GM12878 (cell line): ENCODE data around the gene CRYBA2. TPM values are rescaled to one million over a fixed set of nuclear protein-coding genes. Genes with fewer than 3 reads are reported as not detected.

Experiments used
- ATAC-seq: fragments of 200-7000 bp; cut with Tn5 transposase; 3 replicates; pipeline ENCODE4 v1.9.1; 2020; ENCODE audit warnings: mild to moderate bottlenecking, moderate library complexity
- BruUV-seq: library from RNA; stranded (reverse); fragments of 400-500 nt; replicated peaks from 2 replicates; lab custom pipeline; 2021; lab: Mats Ljungman, UMichigan
- CTCF ChIA-PET: fragments of 300-600 bp; sonication (Branson Sonifier 250); formaldehyde crosslinking; extraction: SDS; loops from one replicate; lab custom pipeline; 2021; ENCODE audit warnings: inconsistent platforms; lab: Yijun Ruan, JAX
- POLR2A ChIA-PET: fragments of 350-600 bp; formaldehyde crosslinking; extraction: SDS; loops from one replicate; lab custom pipeline; 2021; ENCODE audit warnings: inconsistent platforms; lab: Charles Lee
- RAD21 ChIA-PET: fragments of 300-600 bp; sonication (Branson Sonifier 250); formaldehyde crosslinking; loops from one replicate; lab custom pipeline; 2023; ENCODE audit warnings: antibody characterized with exemption; ENCODE audit not compliant: unreplicated experiment; lab: Charles Lee
- SMC1A ChIA-PET: fragments of 300-600 bp; sonication (Branson Sonifier 250); formaldehyde crosslinking; loops from one replicate; lab custom pipeline; 2023; ENCODE audit not compliant: unreplicated experiment, uncharacterized antibody; lab: Charles Lee
- DNase-seq: peaks from one replicate; pipeline ENCODE4 v3.0.0-alpha.2; 2011; ENCODE audit warnings: low read depth, low spot score
- FAIRE-seq: peaks from 3 replicates; lab custom pipeline; 2011; peaks lifted over from hg19 to GRCh38; lab: Jason Lieb, UNC
- H2AFZ ChIP-seq: 2 replicates; pipeline ENCODE4 v1.6.0; 2011; ENCODE audit warnings: low read depth, low read length, control low read depth; ENCODE audit not compliant: control insufficient read depth
- H3K27ac ChIP-seq: 2 replicates; pipeline ENCODE4 v1.5.1; 2011; ENCODE audit warnings: control low read depth; ENCODE audit not compliant: control insufficient read depth, insufficient read depth
- H3K27me3 ChIP-seq, 2 experiments: replicated peaks in 1 of 2; 2 replicates each; pipeline versions ENCODE4 v1.6.0 to v1.6.1; 2011; ENCODE audit warnings: low read length in 1 of 2; ENCODE audit not compliant: control insufficient read depth in 2 of 2, insufficient read depth in 2 of 2
- H3K36me3 ChIP-seq, 2 experiments: 2 replicates each; pipeline ENCODE4 v1.5.1; 2011; ENCODE audit warnings: low read length in 1 of 2; ENCODE audit not compliant: control insufficient read depth in 2 of 2, insufficient read depth in 2 of 2
- H3K4me1 ChIP-seq: 2 replicates; pipeline ENCODE4 v1.6.1; 2011; ENCODE audit warnings: mild to moderate bottlenecking, low read length, moderate library complexity, mixed read lengths; ENCODE audit not compliant: control insufficient read depth, insufficient read depth
- H3K4me2 ChIP-seq: 2 replicates; pipeline ENCODE4 v1.6.0; 2011; ENCODE audit warnings: control low read depth; ENCODE audit not compliant: control insufficient read depth, insufficient read depth
- H3K4me3 ChIP-seq: fragments of 200-600 bp; sonication (generic); 2 replicates; pipeline ENCODE4 v1.5.1; 2016
- H3K79me2 ChIP-seq: 2 replicates; pipeline ENCODE4 v1.6.0; 2011; ENCODE audit warnings: low read length; ENCODE audit not compliant: control insufficient read depth, insufficient read depth
- H3K9ac ChIP-seq: 2 replicates; pipeline ENCODE4 v1.8.0; 2011; ENCODE audit warnings: low read length, control low read depth, mixed read lengths; ENCODE audit not compliant: control insufficient read depth, insufficient read depth
- H3K9me3 ChIP-seq: replicated peaks from 3 replicates; pipeline ENCODE4 v1.5.1; 2011; ENCODE audit warnings: mild to moderate bottlenecking, low read length; ENCODE audit not compliant: control insufficient read depth, insufficient read depth
- H4K20me1 ChIP-seq: 2 replicates; pipeline ENCODE4 v1.6.0; 2011; ENCODE audit not compliant: control insufficient read depth, insufficient read depth
- ATF3 ChIP-seq: IDR thresholded peaks from 2 replicates; pipeline ENCODE4 v1.6.1; 2011; ENCODE audit warnings: low read depth, mild to moderate bottlenecking, low read length, moderate library complexity, borderline replicate concordance; ENCODE audit errors: extremely low read depth
- CHD2 ChIP-seq: IDR thresholded peaks from 2 replicates; pipeline ENCODE4 v1.6.1; 2011; ENCODE audit warnings: low read depth, low read length, improper control_type of control experiment, borderline replicate concordance
- KLF5 ChIP-seq: fragments of 450-650 bp; IDR thresholded peaks from 2 replicates; pipeline ENCODE4 v1.6.1; 2014; ENCODE audit warnings: mild to moderate bottlenecking; ENCODE audit not compliant: partially characterized antibody
- MAX ChIP-seq: IDR thresholded peaks from 2 replicates; pipeline ENCODE4 v1.6.1; 2012; ENCODE audit warnings: low read depth, low read length, improper control_type of control experiment
- MTA3 ChIP-seq: IDR thresholded peaks from 2 replicates; pipeline ENCODE4 v1.6.1; 2012; ENCODE audit warnings: low read length, inconsistent platforms, borderline replicate concordance
- NFIC ChIP-seq: IDR thresholded peaks from 2 replicates; pipeline ENCODE4 v1.6.1; 2012; ENCODE audit warnings: low read depth, mild to moderate bottlenecking, inconsistent platforms, low read length, moderate library complexity
- TCF3 ChIP-seq: IDR thresholded peaks from 2 replicates; pipeline ENCODE4 v1.6.1; 2012; ENCODE audit warnings: low read depth, mild to moderate bottlenecking, low read length, borderline replicate concordance; ENCODE audit not compliant: insufficient read depth
- YBX1 ChIP-seq: fragments of 450-650 bp; IDR thresholded peaks from 2 replicates; pipeline ENCODE4 v1.6.1; 2016; ENCODE audit warnings: antibody characterized with exemption
- ZNF384 ChIP-seq: IDR thresholded peaks from 2 replicates; pipeline ENCODE4 v1.6.1; 2012; ENCODE audit warnings: low read depth, mild to moderate bottlenecking, low read length, improper control_type of control experiment, borderline replicate concordance
- ZSCAN29 ChIP-seq: fragments of 450-650 bp; IDR thresholded peaks from 2 replicates; pipeline ENCODE4 v1.6.1; 2017; ENCODE audit warnings: mild to moderate bottlenecking, moderate library complexity
- WGBS: methylation state at CpG from one replicate; pipeline ENCODE4 v1.1.6; 2016; ENCODE audit warnings: low lambda C conversion rate; ENCODE audit not compliant: insufficient replicate concordance, insufficient coverage; ENCODE audit errors: missing lambda C conversion rate; 5-methylcytosine and 5-hydroxymethylcytosine counted together
- in situ Hi-C: fragments of 300-500 bp; cut with MboI; formaldehyde crosslinking; loops from 9 replicates; pipeline ENCODE4 v1.14.3; 2018; ENCODE audit warnings: mixed read lengths
- intact Hi-C: fragments of 100-400 bp; cut with micrococcal nuclease; formaldehyde crosslinking; loops from one replicate; pipeline ENCODE4 v1.14.2; 2022; ENCODE audit not compliant: unreplicated experiment
- polyA plus RNA-seq, 11 experiments: library from polyadenylated mRNA; depleted of rRNA in 4 of 11; unstranded in 6 of 11; stranded (reverse) in 5 of 11; fragments of >200 nt; fragmentation: Nextera tagmentation in 4 of 11; fragmentation: Illumina TruSeq in 1 of 11; extraction: Ambion mirVana in 4 of 11; extraction: Trizol in 1 of 11; gene quantifications; 1 replicate in 1 of 11; 2 replicates in 10 of 11; pipeline versions ENCODE4 v1.2.1 to v1.2.3, GENCODE V29; 2011 to 2016; ENCODE audit warnings: inconsistent platforms in 2 of 11, missing spikeins in 2 of 11, low read depth in 1 of 11
- total RNA-seq, 4 experiments: library from RNA; depleted of rRNA in 3 of 4; stranded (reverse); fragments of >200 nt in 3 of 4; fragmentation: Illumina TruSeq in 1 of 4; extraction: Trizol in 1 of 4; gene quantifications; 2 replicates each; pipeline versions ENCODE4 v1.2.1 to v1.2.3, GENCODE V29; 2013 to 2021
- TF ChIP-seq, protein P1 (sequence below): fragments of 450-650 bp; IDR thresholded peaks from 2 replicates; pipeline ENCODE4 v1.6.1; 2018; ENCODE audit warnings: borderline replicate concordance, mild to moderate bottlenecking; ENCODE audit not compliant: partially characterized antibody

Gene CRYBA2
- total and polyA plus RNA-seq, 10 of the 15 experiments (the other 5 are each of a cell fraction or from before 2014, with no cell fraction given): not detected

DNA sequence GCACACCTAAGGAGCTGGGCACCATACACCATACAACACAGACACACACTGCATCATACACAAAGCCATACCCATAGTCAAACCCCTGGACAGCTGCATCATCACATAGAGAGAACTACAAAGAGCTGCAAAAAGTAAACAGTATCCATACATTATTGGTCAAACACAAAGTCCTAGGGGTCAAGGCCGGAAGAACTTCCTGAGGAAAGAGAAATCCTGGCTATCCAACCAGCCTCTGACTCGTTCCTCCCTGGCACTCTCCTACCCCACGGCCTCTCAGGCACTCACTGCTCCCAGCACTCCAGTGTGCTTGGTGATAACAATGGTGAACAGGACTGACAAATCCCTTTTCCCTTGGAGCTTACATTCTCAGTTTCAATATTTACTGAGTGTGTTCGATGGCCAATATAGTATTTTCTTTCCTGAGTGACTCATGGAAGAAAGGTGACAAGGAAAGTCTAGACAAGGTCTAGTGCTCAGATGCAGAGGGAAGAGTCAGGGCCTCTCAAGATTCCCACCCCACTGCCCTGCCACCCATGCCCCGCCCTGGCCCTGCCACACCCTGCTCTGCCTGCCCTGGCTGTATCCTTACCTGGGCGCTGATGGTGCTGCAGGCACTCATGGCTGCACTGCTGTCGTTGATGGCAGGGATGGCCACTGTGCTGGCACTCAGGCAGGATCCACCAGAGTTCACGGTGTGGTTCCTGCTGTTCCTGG, 44.7 kb upstream of the CRYBA2 start:
- Histone ChIP-seq H4K20me1 (no peaks in the 10 kb centered on the region), H3K9me3 (no peaks in the 10 kb centered on the region), H3K36me3 (no peaks in the 10 kb centered on the region), H2AFZ (no peak overlapping the region), H3K79me2 (no peaks in the 10 kb centered on the region), H3K4me1 (no peaks in the 10 kb centered on the region), H3K27ac (no peak overlapping the region), H3K27me3 (peaks cover 0 to 13% of the 10 kb centered on the region in 2 experiments; a peak in 3 of 4 replicates), H3K9ac (no peak overlapping the region), H3K4me2 (no peak overlapping the region), H3K4me3 (no peak overlapping the region)
- no TSS peak for BruUV-seq
- WGBS: under 1% methylated on average over 8 of the region's 8 CpGs
- CTCF ChIA-PET: interaction anchor here (0.6 to 1.5 kb wide), 4 partner anchors 8 to 330 kb away, joined by 3 to 4 read pairs (median 4); no protein-coding TSS in a partner anchor
- ATAC-seq: no peak
- intact Hi-C loops: no loop called here
- SMC1A ChIA-PET: no interaction called here
- no peak for TF ChIP-seq CHD2
- no peak for TF ChIP-seq ATF3
- in situ Hi-C loops: no loop called here
- RAD21 ChIA-PET: no interaction called here
- POLR2A ChIA-PET: no interaction called here
- no peak for DNase-seq
- FAIRE-seq: no peak

GRCh38 chr2:219035942-219036341, 42.7 kb upstream of the CRYBA2 start:
- SMC1A ChIA-PET: no interaction called here
- H3K4me1 ChIP-seq: no peaks in the 10 kb centered on the region
- CTCF ChIA-PET: interaction anchor here (1.1 to 1.2 kb wide), 2 partner anchors 23 to 38 kb away, joined by 3 to 4 read pairs; no protein-coding TSS in a partner anchor
- H3K27me3 ChIP-seq: peaks cover 0 to under 1% of the 10 kb centered on the region in 2 experiments; a peak in 2 of 4 replicates
- BruUV-seq: no TSS peak
- H3K79me2 ChIP-seq: no peaks in the 10 kb centered on the region
- DNase-seq (no peak), FAIRE-seq (no peak), ATAC-seq (no peak)
- POLR2A ChIA-PET: no interaction called here
- WGBS: 80% methylated on average over 2 of the region's 2 CpGs
- RAD21 ChIA-PET: no interaction called here
- no peak overlapping the region for H3K27ac ChIP-seq
- no peak overlapping the region for H2AFZ ChIP-seq
- no peak overlapping the region for H3K4me2 ChIP-seq
- no peaks in the 10 kb centered on the region for H4K20me1 ChIP-seq
- H3K9ac ChIP-seq: no peak overlapping the region
- no peaks in the 10 kb centered on the region for H3K9me3 ChIP-seq
- intact Hi-C loops (no loop called here), in situ Hi-C loops (no loop called here)
- TF ChIP-seq, protein P1, sequence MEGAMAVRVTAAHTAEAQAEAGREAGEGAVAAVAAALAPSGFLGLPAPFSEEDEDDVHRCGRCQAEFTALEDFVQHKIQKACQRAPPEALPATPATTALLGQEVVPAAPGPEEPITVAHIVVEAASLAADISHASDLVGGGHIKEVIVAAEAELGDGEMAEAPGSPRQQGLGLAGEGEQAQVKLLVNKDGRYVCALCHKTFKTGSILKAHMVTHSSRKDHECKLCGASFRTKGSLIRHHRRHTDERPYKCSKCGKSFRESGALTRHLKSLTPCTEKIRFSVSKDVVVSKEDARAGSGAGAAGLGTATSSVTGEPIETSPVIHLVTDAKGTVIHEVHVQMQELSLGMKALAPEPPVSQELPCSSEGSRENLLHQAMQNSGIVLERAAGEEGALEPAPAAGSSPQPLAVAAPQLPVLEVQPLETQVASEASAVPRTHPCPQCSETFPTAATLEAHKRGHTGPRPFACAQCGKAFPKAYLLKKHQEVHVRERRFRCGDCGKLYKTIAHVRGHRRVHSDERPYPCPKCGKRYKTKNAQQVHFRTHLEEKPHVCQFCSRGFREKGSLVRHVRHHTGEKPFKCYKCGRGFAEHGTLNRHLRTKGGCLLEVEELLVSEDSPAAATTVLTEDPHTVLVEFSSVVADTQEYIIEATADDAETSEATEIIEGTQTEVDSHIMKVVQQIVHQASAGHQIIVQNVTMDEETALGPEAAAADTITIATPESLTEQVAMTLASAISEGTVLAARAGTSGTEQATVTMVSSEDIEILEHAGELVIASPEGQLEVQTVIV: no peak
- no peak for TF ChIP-seq NFIC
- TF ChIP-seq TCF3: no peak
- no peak for TF ChIP-seq KLF5
- no peak for TF ChIP-seq MAX
- no peak for TF ChIP-seq ZSCAN29
- TF ChIP-seq MTA3: no peak
- no peak for TF ChIP-seq ZNF384
- no peak for TF ChIP-seq YBX1
- H3K36me3 ChIP-seq: no peaks in the 10 kb centered on the region
- no peak overlapping the region for H3K4me3 ChIP-seq
